ENCODE results near the gene SLC22A31. TPM values are rescaled to one million over a fixed set of nuclear protein-coding genes. Genes with fewer than 3 reads are reported as not detected.

SLC22A31 gene
- total RNA-seq, 6 donors from 2014 or later: 71.0 to 320 (median 174) TPM

- peak in 1 of 2 donors; percentile 78 for DNase-seq
- peaks cover 0 to 35% (median 11%) of the 10 kb centered on the region in 4 donors for H3K27me3 ChIP-seq
- peaks cover 18 to 34% (median 25%) of the 10 kb centered on the region in 4 donors for H3K4me1 ChIP-seq
- TF ChIP-seq CTCF (IDR thresholded peaks at IDR 0.05) (no peak), POLR2A (IDR thresholded peaks at IDR 0.05) (no peak), POLR2AphosphoS5 (IDR thresholded peaks at IDR 0.05) (no peak), EP300 (IDR thresholded peaks at IDR 0.05) (no peak)
- ATAC-seq (ENCODE audit: low FRiP score in 2 of 2): no peak
- peak overlapping the region; percentile 35 to 77 (median 73) for H3K27ac ChIP-seq
- H3K4me3 ChIP-seq: peak overlapping the region in 3 of 4 donors; percentile 57 to 63 (median 61)
- no peaks in the 10 kb centered on the region for H3K9me3 ChIP-seq
- H3K36me3 ChIP-seq: no peaks in the 10 kb centered on the region
- 72 to 87% methylated on average over 3 to 21 of the region's 22 CpGs for WGBS, 2 donors
These were observed 855 bp downstream of the SLC22A31 start for GRCh38 chr16:89199241-89200123.

- H3K36me3 ChIP-seq: no peaks in the 10 kb centered on the region
- peaks cover 0 to 31% (median 11%) of the 10 kb centered on the region in 4 donors for H3K27me3 ChIP-seq
- peak overlapping the region in 2 of 4 donors; percentile 69 to 77 for H3K27ac ChIP-seq
- peak overlapping the region in 1 of 4 donors; percentile 57 for H3K4me3 ChIP-seq
- peaks cover 18 to 38% (median 26%) of the 10 kb centered on the region in 4 donors for H3K4me1 ChIP-seq
- TF ChIP-seq POLR2A (IDR thresholded peaks at IDR 0.05) (no peak), EP300 (IDR thresholded peaks at IDR 0.05) (no peak)
- ATAC-seq (ENCODE audit: low FRiP score in 2 of 2): no peak
- WGBS, 2 donors: 82% methylated on average over 28 of the region's 28 CpGs; no CpG with 5 or more reads in 1 of the 2 donors
- DNase-seq: peak in 1 of 2 donors; percentile 73
- H3K9me3 ChIP-seq: no peaks in the 10 kb centered on the region
These were observed 1.7 kb downstream of the SLC22A31 start for GRCh38 chr16:89198417-89199240.

GRCh38 chr16:89197633-89198416 lies 2.5 kb downstream of the SLC22A31 start:
- peak in 1 of 2 donors; percentile 78 for DNase-seq
- 87 to 93% methylated on average over 7 to 26 of the region's 26 CpGs for WGBS, 2 donors
- Histone ChIP-seq H3K27me3 (peaks cover 0 to 31% (median 11%) of the 10 kb centered on the region in 4 donors), H3K36me3 (no peaks in the 10 kb centered on the region), H3K4me1 (peaks cover 18 to 46% (median 31%) of the 10 kb centered on the region in 4 donors), H3K4me3 (no peak overlapping the region), H3K9me3 (no peaks in the 10 kb centered on the region), H3K27ac (no peak overlapping the region)
- ATAC-seq (ENCODE audit: low FRiP score in 2 of 2): no peak
- TF ChIP-seq POLR2AphosphoS5 (IDR thresholded peaks at IDR 0.05) (no peak), EP300 (IDR thresholded peaks at IDR 0.05) (no peak), CTCF (IDR thresholded peaks at IDR 0.05) (no peak), POLR2A (IDR thresholded peaks at IDR 0.05) (no peak)

- Histone ChIP-seq H3K4me1 (peaks cover 18 to 44% (median 33%) of the 10 kb centered on the region in 4 donors), H3K4me3 (no peak overlapping the region), H3K27ac (no peak overlapping the region), H3K36me3 (no peaks in the 10 kb centered on the region), H3K9me3 (no peaks in the 10 kb centered on the region), H3K27me3 (peaks cover 0 to 31% (median 11%) of the 10 kb centered on the region in 4 donors)
- peak in 1 of 2 donors; percentile 48 for DNase-seq
- WGBS, 2 donors: 76 to 89% methylated on average over 11 to 13 of the region's 13 CpGs
- ATAC-seq (ENCODE audit: low FRiP score in 2 of 2): no peak
- TF ChIP-seq EP300 (IDR thresholded peaks at IDR 0.05) (no peak), POLR2AphosphoS5 (IDR thresholded peaks at IDR 0.05) (no peak), POLR2A (IDR thresholded peaks at IDR 0.05) (no peak), CTCF (IDR thresholded peaks at IDR 0.05) (no peak)
These were observed 3.2 kb downstream of the SLC22A31 start for GRCh38 chr16:89197033-89197632.
